ENCODE data around the gene FRRS1. TPM values are rescaled to one million over a fixed set of nuclear protein-coding genes. Genes with fewer than 3 reads are reported as not detected.

The FRRS1 gene
- total RNA-seq, 1 donor from 2014 or later = 4.3 TPM

GRCh38 chr1:99713006-99713405 is 53.4 kb downstream of the FRRS1 start:
- no peak for DNase-seq (ENCODE audit: extremely low spot score, unreplicated experiment)
- Mint-ChIP-seq H3K36me3 (ENCODE audit: unreplicated experiment) (peaks cover 5% of the 10 kb centered on the region), H3K27ac (ENCODE audit: unreplicated experiment) (no peak overlapping the region)

DNA sequence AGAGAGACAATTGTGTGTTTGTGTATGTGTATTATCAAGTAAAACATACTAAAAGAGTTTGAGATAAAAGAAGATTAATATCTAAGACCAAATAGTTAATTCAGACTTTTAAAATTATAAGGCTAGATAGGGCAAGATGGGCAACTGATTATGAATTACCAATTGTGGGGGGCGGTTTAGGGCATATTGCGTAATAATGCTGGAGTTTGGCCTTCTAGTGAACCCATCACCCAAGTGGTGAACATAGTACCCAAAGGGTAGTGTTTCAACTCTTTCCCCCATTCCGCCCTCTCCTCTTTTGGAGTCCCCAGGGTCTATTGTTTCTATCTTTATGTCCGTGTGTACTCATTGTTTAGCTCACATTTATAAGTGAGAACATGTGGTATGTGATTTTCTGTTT is 55.4 kb downstream of the FRRS1 start:
- Mint-ChIP-seq H3K36me3 (ENCODE audit: unreplicated experiment) (peaks cover 5% of the 10 kb centered on the region), H3K27ac (ENCODE audit: unreplicated experiment) (no peak overlapping the region), H3K4me3 (ENCODE audit: unreplicated experiment) (no peak overlapping the region), H3K27me3 (ENCODE audit: unreplicated experiment) (no peaks in the 10 kb centered on the region), H3K4me1 (ENCODE audit: unreplicated experiment) (no peaks in the 10 kb centered on the region), H3K9me3 (ENCODE audit: unreplicated experiment) (no peaks in the 10 kb centered on the region)
- TF ChIP-seq, protein P1, sequence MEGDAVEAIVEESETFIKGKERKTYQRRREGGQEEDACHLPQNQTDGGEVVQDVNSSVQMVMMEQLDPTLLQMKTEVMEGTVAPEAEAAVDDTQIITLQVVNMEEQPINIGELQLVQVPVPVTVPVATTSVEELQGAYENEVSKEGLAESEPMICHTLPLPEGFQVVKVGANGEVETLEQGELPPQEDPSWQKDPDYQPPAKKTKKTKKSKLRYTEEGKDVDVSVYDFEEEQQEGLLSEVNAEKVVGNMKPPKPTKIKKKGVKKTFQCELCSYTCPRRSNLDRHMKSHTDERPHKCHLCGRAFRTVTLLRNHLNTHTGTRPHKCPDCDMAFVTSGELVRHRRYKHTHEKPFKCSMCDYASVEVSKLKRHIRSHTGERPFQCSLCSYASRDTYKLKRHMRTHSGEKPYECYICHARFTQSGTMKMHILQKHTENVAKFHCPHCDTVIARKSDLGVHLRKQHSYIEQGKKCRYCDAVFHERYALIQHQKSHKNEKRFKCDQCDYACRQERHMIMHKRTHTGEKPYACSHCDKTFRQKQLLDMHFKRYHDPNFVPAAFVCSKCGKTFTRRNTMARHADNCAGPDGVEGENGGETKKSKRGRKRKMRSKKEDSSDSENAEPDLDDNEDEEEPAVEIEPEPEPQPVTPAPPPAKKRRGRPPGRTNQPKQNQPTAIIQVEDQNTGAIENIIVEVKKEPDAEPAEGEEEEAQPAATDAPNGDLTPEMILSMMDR (IDR thresholded peaks at IDR 0.05) = no peak
- DNase-seq (ENCODE audit: extremely low spot score, unreplicated experiment) = no peak

More at GRCh38 chr1:99713006-99713405, 53.4 kb downstream of the FRRS1 start:
- TF ChIP-seq, protein P1 (IDR thresholded peaks at IDR 0.05) = no peak
- no peak overlapping the region for H3K4me3 Mint-ChIP-seq (ENCODE audit: unreplicated experiment)
- H3K27me3 Mint-ChIP-seq (ENCODE audit: unreplicated experiment) = no peaks in the 10 kb centered on the region
- no peaks in the 10 kb centered on the region for H3K9me3 Mint-ChIP-seq (ENCODE audit: unreplicated experiment)
- no peaks in the 10 kb centered on the region for H3K4me1 Mint-ChIP-seq (ENCODE audit: unreplicated experiment)

- no peak overlapping the region for H3K4me3 Mint-ChIP-seq (ENCODE audit: unreplicated experiment)
- no peaks in the 10 kb centered on the region for H3K27me3 Mint-ChIP-seq (ENCODE audit: unreplicated experiment)
Observed at GRCh38 chr1:99707535-99708142, 58.8 kb downstream of the FRRS1 start.

GRCh38 chr1:99705385-99705784 is 61.0 kb downstream of the FRRS1 start:
- H3K36me3 Mint-ChIP-seq (ENCODE audit: unreplicated experiment) = peaks cover 2% of the 10 kb centered on the region
- H3K9me3 Mint-ChIP-seq (ENCODE audit: unreplicated experiment) = peaks cover 11% of the 10 kb centered on the region
- TF ChIP-seq, protein P1 (IDR thresholded peaks at IDR 0.05) = no peak
- no peak overlapping the region for H3K4me3 Mint-ChIP-seq (ENCODE audit: unreplicated experiment)
- no peaks in the 10 kb centered on the region for H3K27me3 Mint-ChIP-seq (ENCODE audit: unreplicated experiment)
- no peak for DNase-seq (ENCODE audit: extremely low spot score, unreplicated experiment)
- peaks cover 11% of the 10 kb centered on the region for H3K4me1 Mint-ChIP-seq (ENCODE audit: unreplicated experiment)
- H3K27ac Mint-ChIP-seq (ENCODE audit: unreplicated experiment) = no peak overlapping the region

More at GRCh38 chr1:99707535-99708142, 58.8 kb downstream of the FRRS1 start:
- no peaks in the 10 kb centered on the region for H3K9me3 Mint-ChIP-seq (ENCODE audit: unreplicated experiment)
- H3K4me1 Mint-ChIP-seq (ENCODE audit: unreplicated experiment) = peaks cover 11% of the 10 kb centered on the region
- peak; percentile 88 for DNase-seq (ENCODE audit: extremely low spot score, unreplicated experiment)
- H3K27ac Mint-ChIP-seq (ENCODE audit: unreplicated experiment) = no peak overlapping the region
- TF ChIP-seq, protein P1 (IDR thresholded peaks at IDR 0.05) = peak; percentile 92
- no peaks in the 10 kb centered on the region for H3K36me3 Mint-ChIP-seq (ENCODE audit: unreplicated experiment)

- Mint-ChIP-seq H3K27ac (ENCODE audit: unreplicated experiment) (no peak overlapping the region), H3K4me3 (ENCODE audit: unreplicated experiment) (no peak overlapping the region), H3K36me3 (ENCODE audit: unreplicated experiment) (peaks cover 2% of the 10 kb centered on the region), H3K27me3 (ENCODE audit: unreplicated experiment) (peaks cover 4% of the 10 kb centered on the region), H3K9me3 (ENCODE audit: unreplicated experiment) (peaks cover 11% of the 10 kb centered on the region), H3K4me1 (ENCODE audit: unreplicated experiment) (peaks cover 11% of the 10 kb centered on the region)
- DNase-seq (ENCODE audit: extremely low spot score, unreplicated experiment) = no peak
- TF ChIP-seq, protein P1 (IDR thresholded peaks at IDR 0.05) = no peak
Observed at GRCh38 chr1:99704356-99704816, 62.0 kb downstream of the FRRS1 start.
